IgD-negative memory B cell (primary cell): ENCODE data around the gene AMOTL2. TPM values are rescaled to one million over a fixed set of nuclear protein-coding genes. Genes with fewer than 3 reads are reported as not detected.

ENCODE experiments used
- H3K27ac Mint-ChIP-seq, 3 donors: one replicate each; pipeline ENCODE4 v1.8.0; 2020 to 2022; ENCODE audit warnings: mild to moderate bottlenecking in 3 of 3, mixed read lengths in 3 of 3, moderate library complexity in 1 of 3
- H3K27me3 Mint-ChIP-seq: one replicate; pipeline ENCODE4 v1.8.0; 2021; ENCODE audit warnings: mixed read lengths
- H3K36me3 Mint-ChIP-seq: one replicate; pipeline ENCODE4 v1.8.0; 2020; ENCODE audit warnings: mild to moderate bottlenecking, mixed read lengths
- H3K4me1 Mint-ChIP-seq, 3 donors: one replicate each; pipeline ENCODE4 v1.8.0; 2020 to 2022; ENCODE audit warnings: mixed read lengths in 3 of 3, mild to moderate bottlenecking in 1 of 3
- H3K4me3 Mint-ChIP-seq, 4 donors: one replicate each; pipeline ENCODE4 v1.8.0; 2020 to 2022; ENCODE audit warnings: mild to moderate bottlenecking in 4 of 4, mixed read lengths in 4 of 4, moderate library complexity in 3 of 4
- H3K9me3 Mint-ChIP-seq, 3 donors: one replicate each; pipeline ENCODE4 v1.8.0; 2020 to 2021; ENCODE audit warnings: mixed read lengths in 3 of 3, mild to moderate bottlenecking in 1 of 3
- polyA plus RNA-seq: library from polyadenylated mRNA; unstranded; fragments of 300-500 nt; fragmentation: Illumina TruSeq; gene quantifications from one replicate; pipeline ENCODE4 v1.2.3, GENCODE V29; 2021

The AMOTL2 gene
- polyA plus RNA-seq, 1 donor from 2014 or later = not detected

DNA sequence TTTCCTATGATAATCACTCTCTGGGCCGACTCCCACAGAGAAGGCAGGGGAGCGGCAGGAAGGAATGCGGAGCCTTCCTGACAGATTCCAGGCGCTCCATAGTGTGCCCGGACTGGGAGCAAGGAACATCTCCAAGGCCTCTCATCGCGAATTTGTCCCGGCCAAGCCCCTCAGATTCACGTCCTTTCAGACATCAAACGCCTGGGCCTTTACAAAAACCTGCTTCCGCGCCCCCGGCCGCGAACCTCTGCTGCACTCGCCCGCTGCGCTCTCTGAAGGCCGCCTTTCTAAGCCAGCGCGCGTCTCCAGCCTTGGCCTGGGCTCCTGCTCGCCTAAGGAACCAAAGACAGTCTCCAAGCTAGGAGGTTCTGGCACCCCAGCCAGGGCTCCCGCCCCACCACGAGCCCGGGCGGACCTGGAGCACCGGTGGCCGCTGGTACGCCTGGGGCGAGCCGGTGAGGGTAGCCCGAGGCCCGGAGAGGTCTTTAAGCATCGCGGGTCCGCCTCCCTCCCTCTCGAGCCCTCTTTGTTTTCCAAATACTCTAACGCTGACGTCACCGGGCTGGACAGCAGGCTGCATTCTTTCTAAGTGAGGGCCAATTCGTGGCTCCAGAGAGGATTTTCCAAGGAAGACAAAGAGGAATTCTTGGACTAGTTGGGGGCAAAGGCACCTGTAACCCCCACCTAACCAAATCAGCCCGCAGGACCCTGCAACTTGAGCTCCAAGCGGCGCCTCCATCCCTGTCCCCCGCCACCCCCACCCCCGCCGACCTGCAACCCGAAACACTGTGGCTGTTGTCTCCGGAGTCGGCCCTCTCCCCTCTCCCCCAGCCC, 759 bp downstream of the AMOTL2 start:
- H3K36me3 Mint-ChIP-seq = peaks cover 2% of the 10 kb centered on the region
- peaks cover 32% of the 10 kb centered on the region for H3K27me3 Mint-ChIP-seq
- H3K4me1 Mint-ChIP-seq = peaks cover 0 to 7% (median 6%) of the 10 kb centered on the region in 3 donors
- no peak overlapping the region for H3K27ac Mint-ChIP-seq
- H3K4me3 Mint-ChIP-seq = no peak overlapping the region
- no peaks in the 10 kb centered on the region for H3K9me3 Mint-ChIP-seq

DNA sequence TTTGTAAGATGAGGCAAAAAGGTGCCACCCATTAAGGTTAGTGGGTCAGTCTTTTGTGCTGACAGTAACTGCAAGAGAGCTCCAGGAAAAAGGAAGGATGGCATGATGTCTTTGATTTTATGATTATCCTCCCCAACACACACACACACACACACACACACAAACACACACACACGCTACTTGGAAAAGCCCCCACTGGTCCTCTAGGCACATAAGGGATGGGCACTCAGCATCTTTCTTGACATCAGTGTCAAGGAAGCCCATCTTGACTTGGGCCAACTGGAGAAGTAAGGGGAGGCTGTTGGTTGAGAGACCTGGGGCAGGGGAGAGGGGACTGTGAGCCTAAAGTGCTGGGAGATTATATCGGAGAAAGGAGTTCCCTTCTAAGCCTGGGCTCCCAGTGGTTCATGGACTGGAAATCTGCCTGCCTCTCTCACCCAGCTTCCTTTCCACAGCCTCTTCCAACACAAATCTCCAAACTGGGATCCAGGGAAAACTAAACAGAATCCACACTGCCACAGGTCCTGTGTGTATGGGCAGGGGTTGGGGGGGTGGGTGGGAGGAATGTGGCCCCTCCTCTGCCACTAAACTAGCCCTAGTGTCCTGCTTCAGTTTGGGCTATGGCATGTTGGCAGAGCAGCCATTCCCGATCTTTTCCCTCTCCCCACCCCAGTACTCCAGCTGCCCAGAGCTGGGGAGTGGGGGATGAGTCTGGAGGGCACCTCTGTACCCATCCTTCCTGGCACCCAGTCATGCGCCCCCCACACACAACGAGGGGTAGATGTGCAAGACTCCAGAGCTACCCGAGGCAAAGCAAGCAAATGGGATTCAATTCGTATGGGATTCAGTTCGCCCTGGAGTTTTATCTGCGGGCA, 1.6 kb downstream of the AMOTL2 start:
- peaks cover 2% of the 10 kb centered on the region for H3K36me3 Mint-ChIP-seq
- peaks cover 32% of the 10 kb centered on the region for H3K27me3 Mint-ChIP-seq
- peak overlapping the region in 1 of 4 donors; percentile 63 for H3K4me3 Mint-ChIP-seq

DNA sequence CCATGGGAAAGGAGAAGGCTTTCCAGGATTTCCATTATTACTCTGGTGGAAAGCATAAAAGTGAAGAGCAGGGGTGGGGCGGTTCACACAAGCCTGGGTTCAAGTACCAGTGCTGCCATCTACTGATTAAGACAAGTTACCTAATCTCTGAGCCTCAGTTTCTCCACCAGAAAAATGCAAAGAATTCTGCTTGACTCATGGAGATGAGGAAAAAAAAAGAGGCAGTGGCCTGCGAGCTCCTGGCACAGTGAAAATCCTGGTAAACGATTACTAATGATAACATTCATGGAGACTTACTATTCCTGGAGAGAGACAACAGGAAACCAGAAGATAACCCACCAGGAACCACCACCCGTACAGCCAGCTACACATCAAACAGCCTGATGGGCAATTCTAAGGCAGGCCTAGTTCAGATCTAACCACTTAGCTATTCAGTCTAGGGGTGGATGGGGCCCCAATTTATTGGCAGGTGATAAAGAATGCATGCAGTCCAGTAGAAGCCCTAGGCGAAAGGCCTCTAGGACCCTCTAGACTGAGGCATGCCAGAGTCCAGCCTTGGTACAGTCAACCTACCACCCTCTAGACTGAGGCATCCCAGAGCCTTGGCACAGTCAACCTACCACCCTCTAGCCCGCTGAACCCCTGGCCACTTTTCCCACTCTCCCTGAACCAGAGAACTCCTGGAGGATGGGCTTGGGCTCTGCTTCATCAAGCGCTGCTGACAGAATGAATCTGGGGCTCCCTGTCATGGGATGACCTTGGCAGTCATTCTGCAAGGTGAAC, 2.5 kb downstream of the AMOTL2 start:
- Mint-ChIP-seq H3K4me3 (peak overlapping the region in 1 of 4 donors; percentile 28), H3K36me3 (peaks cover 2% of the 10 kb centered on the region), H3K4me1 (peaks cover 0 to 7% (median 6%) of the 10 kb centered on the region in 3 donors), H3K27me3 (peaks cover 32% of the 10 kb centered on the region), H3K9me3 (no peaks in the 10 kb centered on the region), H3K27ac (no peak overlapping the region)

More for the DNA sequence above, 1.6 kb downstream of the AMOTL2 start:
- peaks cover 0 to 7% (median 6%) of the 10 kb centered on the region in 3 donors for H3K4me1 Mint-ChIP-seq
- H3K9me3 Mint-ChIP-seq = no peaks in the 10 kb centered on the region
- H3K27ac Mint-ChIP-seq = no peak overlapping the region

DNA sequence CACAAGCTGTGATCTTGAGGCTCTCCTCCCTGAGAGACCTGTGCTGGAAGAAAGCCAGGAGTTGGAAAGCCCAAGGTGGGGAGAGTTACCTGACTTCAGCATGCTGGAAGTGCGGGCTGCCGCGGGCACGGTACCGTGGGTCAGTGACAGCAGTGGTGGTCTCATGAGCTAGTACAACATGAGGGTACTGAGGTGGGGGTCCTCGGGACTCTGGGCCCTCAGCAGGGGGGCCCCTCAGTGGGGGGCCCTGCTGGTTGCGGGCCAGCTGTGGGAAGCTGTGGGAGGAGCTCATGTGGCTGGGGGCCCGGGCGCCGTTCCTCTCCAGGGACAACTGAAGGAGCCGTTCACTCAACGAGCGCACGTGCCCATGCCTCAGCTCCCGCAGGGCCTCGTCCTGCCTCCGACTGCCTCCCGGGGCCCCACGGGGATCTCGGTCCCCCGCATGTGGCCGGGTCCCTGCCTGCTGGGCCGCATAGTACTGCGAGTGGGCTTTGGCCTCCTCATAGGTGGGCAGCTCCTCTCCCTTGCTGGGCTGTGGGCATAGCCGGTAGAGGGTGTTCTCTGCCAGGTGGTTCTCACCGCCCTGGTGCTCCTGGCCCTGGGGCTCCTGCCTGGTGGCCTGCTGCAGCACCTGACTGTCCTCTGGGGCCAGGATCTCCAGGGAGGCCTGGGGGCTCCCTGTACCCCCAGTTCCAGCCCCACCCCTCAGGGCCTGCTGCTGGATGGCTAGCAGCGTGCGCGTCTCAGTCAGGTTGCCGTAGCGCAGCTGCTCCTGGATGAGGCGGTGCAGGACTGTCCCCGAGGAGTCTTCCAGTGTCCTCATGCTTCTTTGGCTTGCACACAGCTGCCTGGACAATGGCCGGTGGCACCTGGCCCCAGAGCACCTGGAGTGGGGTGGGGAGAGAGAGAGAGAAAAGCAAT, 3.4 kb downstream of the AMOTL2 start:
- Mint-ChIP-seq H3K36me3 (peaks cover 2% of the 10 kb centered on the region), H3K4me1 (peaks cover 0 to 7% (median 6%) of the 10 kb centered on the region in 3 donors), H3K4me3 (no peak overlapping the region), H3K27ac (no peak overlapping the region), H3K27me3 (peaks cover 26% of the 10 kb centered on the region), H3K9me3 (no peaks in the 10 kb centered on the region)

DNA sequence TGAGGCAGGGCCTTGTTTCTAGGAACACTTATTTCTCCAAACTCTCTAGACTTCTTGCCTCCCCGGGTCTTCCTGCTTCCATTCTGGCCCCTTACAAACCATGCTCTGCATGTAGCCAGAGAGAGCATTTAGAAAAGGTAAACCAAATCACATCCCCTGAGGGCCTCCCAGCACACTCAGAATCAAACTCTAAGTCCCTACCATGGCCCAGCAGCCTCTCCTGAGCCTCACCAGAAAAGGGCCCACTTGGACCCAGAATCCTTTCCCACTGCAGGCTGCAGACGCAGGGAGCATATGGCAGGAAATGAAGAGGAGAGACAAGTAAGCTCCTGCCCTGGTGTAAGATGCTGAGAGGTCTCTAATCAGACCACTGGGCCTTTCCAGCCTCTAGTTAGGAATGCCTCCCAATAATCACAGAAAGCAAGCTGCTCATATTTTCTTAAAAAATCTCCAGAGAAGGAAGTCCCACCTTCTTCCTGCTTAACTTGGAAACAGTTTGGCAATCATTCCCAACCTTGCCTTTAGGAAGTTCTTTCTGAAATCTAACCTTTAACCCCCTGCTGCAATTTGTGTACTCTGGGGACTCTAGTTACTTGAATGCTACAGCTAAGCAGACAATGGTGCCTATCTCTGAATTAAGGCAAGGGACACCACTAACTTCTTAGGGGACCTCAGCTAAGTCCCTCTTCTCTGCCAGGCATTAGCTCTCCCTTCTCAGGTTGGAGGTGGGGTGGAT, 4.2 kb downstream of the AMOTL2 start:
- Mint-ChIP-seq H3K4me1 (peaks cover 0 to 7% (median 5%) of the 10 kb centered on the region in 3 donors), H3K4me3 (no peak overlapping the region), H3K9me3 (no peaks in the 10 kb centered on the region), H3K27ac (no peak overlapping the region), H3K27me3 (peaks cover 23% of the 10 kb centered on the region), H3K36me3 (peaks cover 2% of the 10 kb centered on the region)

DNA sequence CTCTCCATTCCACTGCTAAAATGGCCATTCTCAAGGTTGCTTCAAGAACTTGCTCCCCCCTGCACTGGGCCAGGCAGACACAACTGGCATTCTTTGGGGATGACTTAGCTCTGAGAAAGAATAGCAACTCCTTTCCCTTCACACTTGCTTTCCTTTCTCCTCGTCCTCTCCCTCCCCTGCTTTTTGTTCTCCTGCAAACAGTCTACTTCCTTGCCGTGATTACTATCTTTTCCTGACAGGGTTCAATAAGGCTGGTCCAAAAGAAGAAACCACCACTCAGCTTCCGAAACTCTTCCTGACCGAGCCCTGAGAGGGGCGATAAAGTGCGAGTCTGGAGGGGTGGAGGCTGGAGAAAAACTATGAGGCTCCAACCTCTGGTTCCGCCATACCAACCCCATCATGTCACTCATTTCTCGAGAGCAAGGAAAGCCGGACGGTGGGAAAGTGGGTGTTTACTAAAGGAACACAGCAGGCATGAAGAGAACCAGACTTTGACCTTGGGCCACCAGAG, 5.0 kb downstream of the AMOTL2 start:
- Mint-ChIP-seq H3K9me3 (no peaks in the 10 kb centered on the region), H3K27ac (no peak overlapping the region), H3K4me1 (peaks cover 0 to 8% (median 2%) of the 10 kb centered on the region in 3 donors), H3K36me3 (no peaks in the 10 kb centered on the region), H3K4me3 (no peak overlapping the region), H3K27me3 (peaks cover 26% of the 10 kb centered on the region)

DNA sequence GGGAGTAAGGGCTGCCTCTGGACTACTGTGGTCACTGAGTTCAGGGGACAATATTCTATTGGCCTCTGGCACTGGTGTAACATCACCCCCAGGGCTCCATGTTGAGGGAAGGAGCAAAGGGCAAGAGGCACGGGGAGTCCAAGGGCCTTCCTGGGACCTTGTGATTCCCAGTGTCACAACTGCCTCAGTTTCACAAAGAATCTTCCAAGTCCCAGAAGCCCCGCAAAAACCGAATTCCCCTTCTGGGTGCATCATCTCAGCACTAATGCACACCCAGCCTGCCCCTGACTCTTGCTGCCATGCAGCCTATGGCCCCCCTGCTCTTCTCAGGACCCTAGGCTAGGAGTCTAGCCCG, 5.5 kb downstream of the AMOTL2 start:
- Mint-ChIP-seq H3K4me1 (peaks cover 0 to 8% (median 2%) of the 10 kb centered on the region in 3 donors), H3K36me3 (no peaks in the 10 kb centered on the region), H3K9me3 (no peaks in the 10 kb centered on the region), H3K27ac (no peak overlapping the region), H3K4me3 (no peak overlapping the region), H3K27me3 (peaks cover 28% of the 10 kb centered on the region)

DNA sequence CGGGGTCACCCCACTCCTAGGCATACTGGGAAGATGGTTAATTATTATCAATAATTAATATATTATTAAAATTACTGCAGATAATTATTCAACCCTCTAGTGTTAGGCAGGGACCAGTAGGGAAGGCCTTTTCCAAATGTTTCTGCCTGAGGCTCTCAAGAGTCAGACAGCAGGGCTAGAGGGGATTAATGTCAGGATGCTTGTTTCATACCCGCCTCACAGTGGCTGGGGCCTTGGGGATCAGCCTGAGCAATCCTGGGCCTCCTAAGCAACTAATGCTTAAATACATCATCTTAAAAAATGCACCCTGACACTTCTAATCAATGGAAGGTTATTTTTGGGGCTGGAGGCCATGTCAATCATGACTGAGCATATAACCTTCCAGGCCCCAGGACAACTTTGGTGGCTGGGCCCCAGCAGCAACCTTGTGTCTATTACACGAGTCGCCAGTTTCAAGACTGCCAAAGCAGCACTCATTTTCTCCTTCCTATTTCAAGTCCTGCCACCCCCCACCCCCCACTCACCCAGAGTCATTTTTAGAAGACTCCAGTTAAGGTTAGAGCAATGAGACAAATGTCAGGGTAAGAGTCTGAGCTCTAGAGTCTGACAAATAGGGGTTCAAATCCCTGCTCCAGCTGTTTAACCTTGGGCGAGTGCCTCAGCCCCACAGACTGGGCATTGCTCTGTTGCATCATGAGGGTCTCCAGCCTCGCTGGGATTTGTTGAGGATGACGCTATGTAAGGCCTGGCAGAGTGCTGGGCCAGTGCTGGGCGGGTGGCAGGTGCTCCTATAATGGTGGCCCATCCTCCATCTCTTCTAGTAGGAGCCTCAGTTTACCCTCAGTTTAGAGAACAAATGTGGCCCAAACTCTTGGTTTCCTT, 6.1 kb downstream of the AMOTL2 start:
- Mint-ChIP-seq H3K27ac (no peak overlapping the region), H3K9me3 (no peaks in the 10 kb centered on the region), H3K27me3 (peaks cover 25% of the 10 kb centered on the region), H3K4me3 (no peak overlapping the region), H3K4me1 (peaks cover 0 to 8% (median 2%) of the 10 kb centered on the region in 3 donors), H3K36me3 (no peaks in the 10 kb centered on the region)

DNA sequence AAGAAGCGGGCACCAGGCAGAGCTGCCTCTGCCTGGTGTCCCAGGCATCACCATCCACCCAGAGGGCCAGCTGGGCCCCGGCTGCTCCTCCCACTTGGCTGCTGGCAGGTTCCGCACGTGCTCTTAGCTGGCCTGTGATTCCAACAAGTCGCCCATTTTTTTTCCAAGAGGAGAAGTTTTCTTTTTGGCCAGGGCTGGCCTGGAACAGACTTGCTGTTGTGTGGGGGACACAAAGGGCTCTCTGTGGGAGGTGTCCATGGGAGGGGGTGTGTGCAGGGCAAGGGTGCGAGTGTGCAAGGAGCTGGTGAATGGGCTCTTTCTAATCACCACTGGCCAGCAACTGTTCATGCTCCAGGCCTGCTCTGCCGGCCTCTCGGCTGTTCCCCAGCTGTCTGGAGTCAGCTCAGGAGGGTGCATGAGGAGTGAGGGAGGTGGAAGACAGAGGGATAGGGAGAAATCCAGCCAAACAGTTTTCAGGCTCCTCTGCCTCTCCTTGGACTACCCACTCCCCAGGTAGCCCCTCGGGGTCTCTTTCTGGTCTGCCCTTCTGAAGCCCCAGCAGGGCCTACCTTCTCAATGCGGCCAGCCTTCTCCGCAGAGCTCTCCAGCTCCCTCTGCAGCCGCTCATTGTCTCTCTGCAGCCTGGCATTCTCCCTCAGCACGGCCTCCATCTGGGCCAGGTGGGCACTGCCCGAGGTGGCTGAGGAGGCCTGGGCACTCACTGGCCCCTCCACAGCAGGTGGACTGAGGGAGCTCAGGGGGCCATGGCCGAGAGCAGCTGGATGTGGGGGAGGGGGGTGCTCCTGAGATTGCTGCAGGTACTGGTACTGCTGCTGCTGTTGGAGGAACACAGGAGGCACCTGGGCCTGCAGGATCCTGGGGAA, 7.1 kb downstream of the AMOTL2 start:
- Mint-ChIP-seq H3K9me3 (no peaks in the 10 kb centered on the region), H3K27ac (peak overlapping the region in 1 of 3 donors; percentile 39), H3K4me1 (peaks cover 0 to 8% (median 2%) of the 10 kb centered on the region in 3 donors), H3K27me3 (peaks cover 24% of the 10 kb centered on the region), H3K36me3 (no peaks in the 10 kb centered on the region), H3K4me3 (no peak overlapping the region)

DNA sequence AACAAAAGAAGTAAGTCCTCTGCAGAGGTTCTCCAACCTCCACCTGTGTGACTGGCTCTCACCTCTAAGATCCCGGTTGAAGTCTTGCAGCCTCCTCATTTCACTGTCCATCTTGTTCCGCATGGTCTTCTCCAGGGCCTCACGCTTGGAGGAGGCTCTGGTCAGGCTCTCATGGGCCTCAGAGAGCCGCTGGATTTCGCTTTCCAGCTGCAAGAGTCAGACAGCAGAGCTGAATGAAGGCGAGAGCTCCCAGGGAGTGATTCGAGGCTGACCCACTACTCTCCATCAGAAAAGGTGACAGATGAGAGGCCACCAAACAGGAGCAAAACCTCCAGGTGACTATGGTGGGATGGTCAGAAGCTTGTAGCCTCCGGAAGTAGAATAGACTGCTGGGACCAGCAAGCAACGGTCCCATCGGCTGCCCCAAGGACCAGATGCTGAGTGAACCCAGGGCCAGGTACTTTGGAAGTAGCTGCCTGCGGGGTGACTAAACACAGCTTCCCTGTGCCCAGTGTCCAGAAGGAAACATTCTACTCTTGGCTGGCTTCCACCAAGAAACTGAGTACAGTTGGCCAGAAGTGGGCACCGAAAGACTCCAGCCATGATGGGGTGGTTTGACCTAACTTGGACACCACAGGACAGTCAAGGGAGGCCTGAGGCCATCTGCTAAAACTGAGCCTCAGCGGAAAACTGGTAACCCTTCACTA, 7.9 kb downstream of the AMOTL2 start:
- H3K4me1 Mint-ChIP-seq = peaks cover 0 to 8% (median 2%) of the 10 kb centered on the region in 3 donors
- H3K27me3 Mint-ChIP-seq = peaks cover 22% of the 10 kb centered on the region
- H3K27ac Mint-ChIP-seq = peak overlapping the region in 1 of 3 donors; percentile 39

DNA sequence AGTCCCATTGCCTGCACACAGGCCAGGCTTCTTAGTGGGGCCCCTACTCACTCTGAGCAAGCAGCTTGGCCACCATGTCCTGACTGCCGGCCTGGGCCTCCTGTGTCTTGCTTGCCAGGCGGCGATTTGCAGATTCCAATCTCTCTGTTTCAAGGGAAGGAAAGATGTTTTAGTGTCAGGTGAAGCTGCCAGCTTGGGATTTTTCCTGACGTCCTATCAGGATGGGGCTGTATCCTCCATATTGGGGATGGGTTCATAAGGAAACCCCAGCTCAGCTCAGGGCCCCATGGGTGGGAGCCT, 8.5 kb downstream of the AMOTL2 start:
- Mint-ChIP-seq H3K4me3 (no peak overlapping the region), H3K4me1 (peaks cover 0 to 8% (median 2%) of the 10 kb centered on the region in 3 donors), H3K27me3 (peaks cover 20% of the 10 kb centered on the region), H3K27ac (no peak overlapping the region), H3K36me3 (no peaks in the 10 kb centered on the region), H3K9me3 (no peaks in the 10 kb centered on the region)

More for the DNA sequence above, 7.9 kb downstream of the AMOTL2 start:
- no peak overlapping the region for H3K4me3 Mint-ChIP-seq
- no peaks in the 10 kb centered on the region for H3K36me3 Mint-ChIP-seq
- H3K9me3 Mint-ChIP-seq = no peaks in the 10 kb centered on the region
